Measurements from ENCODE around the gene NEK11.

GRCh38 chr3:131178710-131179375 lies 152.2 kb downstream of the NEK11 start:
- TF ChIP-seq, protein P1, sequence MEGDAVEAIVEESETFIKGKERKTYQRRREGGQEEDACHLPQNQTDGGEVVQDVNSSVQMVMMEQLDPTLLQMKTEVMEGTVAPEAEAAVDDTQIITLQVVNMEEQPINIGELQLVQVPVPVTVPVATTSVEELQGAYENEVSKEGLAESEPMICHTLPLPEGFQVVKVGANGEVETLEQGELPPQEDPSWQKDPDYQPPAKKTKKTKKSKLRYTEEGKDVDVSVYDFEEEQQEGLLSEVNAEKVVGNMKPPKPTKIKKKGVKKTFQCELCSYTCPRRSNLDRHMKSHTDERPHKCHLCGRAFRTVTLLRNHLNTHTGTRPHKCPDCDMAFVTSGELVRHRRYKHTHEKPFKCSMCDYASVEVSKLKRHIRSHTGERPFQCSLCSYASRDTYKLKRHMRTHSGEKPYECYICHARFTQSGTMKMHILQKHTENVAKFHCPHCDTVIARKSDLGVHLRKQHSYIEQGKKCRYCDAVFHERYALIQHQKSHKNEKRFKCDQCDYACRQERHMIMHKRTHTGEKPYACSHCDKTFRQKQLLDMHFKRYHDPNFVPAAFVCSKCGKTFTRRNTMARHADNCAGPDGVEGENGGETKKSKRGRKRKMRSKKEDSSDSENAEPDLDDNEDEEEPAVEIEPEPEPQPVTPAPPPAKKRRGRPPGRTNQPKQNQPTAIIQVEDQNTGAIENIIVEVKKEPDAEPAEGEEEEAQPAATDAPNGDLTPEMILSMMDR (IDR thresholded peaks at IDR 0.05; ENCODE audit: borderline replicate concordance, extremely low read depth, low read length, poor library complexity, severe bottlenecking), result no peak
- TF ChIP-seq EZH2 (IDR thresholded peaks at IDR 0.05; ENCODE audit: borderline replicate concordance, low read depth, low read length, severe bottlenecking), result no peak

All from DND-41 (cell line).